A673 (cell line): ENCODE measurements around the gene DRD1.

ENCODE experiments used
- EZH2 ChIP-seq: fragments of 200-600 bp; sonication (generic); IDR thresholded peaks from 2 replicates; pipeline ENCODE4 v1.6.1; 2017; ENCODE audit warnings: borderline replicate concordance, low read depth, mild to moderate bottlenecking, mixed read lengths, antibody characterized with exemption, low read length; ENCODE audit not compliant: poor library complexity, severe bottlenecking
- TF ChIP-seq, protein P1 (sequence below): fragments of 300-800, 200-600 bp; sonication (generic); conservative IDR thresholded peaks from 2 replicates; pipeline ENCODE4 v1.5.1; 2017; ENCODE audit warnings: low read depth, mild to moderate bottlenecking, antibody characterized with exemption, low read length, moderate library complexity, mixed read lengths

DNA sequence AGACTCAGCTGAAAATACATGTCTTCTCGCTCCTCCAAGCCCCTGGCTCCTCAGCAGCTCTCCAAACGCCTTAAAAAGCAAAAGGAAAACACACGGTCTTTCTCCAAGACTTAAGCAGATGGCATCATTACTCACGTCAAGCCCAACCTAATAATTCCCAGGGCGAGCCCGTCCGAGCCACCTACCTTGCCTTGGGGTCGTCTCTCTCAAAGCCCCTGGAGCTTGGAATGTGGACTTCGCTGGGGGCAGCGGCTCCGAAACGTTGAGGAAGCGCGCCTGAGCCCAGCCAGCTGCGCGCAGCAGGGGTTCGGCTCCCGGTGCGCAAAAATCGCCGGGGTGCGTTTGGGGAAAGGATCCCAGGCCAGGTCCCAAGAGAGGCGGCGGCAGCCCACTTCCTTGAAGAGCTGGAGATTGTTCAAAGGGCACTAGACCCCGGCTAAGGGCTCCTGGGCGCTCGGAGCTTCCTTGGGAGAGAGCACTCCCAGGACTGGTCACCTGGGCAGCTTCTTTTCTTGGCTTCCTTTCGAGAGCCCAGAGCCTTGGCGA is 395 bp downstream of the DRD1 start:
- TF ChIP-seq, protein P1, sequence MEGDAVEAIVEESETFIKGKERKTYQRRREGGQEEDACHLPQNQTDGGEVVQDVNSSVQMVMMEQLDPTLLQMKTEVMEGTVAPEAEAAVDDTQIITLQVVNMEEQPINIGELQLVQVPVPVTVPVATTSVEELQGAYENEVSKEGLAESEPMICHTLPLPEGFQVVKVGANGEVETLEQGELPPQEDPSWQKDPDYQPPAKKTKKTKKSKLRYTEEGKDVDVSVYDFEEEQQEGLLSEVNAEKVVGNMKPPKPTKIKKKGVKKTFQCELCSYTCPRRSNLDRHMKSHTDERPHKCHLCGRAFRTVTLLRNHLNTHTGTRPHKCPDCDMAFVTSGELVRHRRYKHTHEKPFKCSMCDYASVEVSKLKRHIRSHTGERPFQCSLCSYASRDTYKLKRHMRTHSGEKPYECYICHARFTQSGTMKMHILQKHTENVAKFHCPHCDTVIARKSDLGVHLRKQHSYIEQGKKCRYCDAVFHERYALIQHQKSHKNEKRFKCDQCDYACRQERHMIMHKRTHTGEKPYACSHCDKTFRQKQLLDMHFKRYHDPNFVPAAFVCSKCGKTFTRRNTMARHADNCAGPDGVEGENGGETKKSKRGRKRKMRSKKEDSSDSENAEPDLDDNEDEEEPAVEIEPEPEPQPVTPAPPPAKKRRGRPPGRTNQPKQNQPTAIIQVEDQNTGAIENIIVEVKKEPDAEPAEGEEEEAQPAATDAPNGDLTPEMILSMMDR: no peak
- TF ChIP-seq EZH2: no peak
